Measurements from ENCODE around the gene GDF15. TPM values are rescaled to one million over a fixed set of nuclear protein-coding genes. Genes with fewer than 3 reads are reported as not detected.

Gene GDF15
- total and polyA plus RNA-seq, 2 donors (not counting 3 experiments of a cell fraction or from before 2014, with no cell fraction given) = 165 to 206 TPM

DNA sequence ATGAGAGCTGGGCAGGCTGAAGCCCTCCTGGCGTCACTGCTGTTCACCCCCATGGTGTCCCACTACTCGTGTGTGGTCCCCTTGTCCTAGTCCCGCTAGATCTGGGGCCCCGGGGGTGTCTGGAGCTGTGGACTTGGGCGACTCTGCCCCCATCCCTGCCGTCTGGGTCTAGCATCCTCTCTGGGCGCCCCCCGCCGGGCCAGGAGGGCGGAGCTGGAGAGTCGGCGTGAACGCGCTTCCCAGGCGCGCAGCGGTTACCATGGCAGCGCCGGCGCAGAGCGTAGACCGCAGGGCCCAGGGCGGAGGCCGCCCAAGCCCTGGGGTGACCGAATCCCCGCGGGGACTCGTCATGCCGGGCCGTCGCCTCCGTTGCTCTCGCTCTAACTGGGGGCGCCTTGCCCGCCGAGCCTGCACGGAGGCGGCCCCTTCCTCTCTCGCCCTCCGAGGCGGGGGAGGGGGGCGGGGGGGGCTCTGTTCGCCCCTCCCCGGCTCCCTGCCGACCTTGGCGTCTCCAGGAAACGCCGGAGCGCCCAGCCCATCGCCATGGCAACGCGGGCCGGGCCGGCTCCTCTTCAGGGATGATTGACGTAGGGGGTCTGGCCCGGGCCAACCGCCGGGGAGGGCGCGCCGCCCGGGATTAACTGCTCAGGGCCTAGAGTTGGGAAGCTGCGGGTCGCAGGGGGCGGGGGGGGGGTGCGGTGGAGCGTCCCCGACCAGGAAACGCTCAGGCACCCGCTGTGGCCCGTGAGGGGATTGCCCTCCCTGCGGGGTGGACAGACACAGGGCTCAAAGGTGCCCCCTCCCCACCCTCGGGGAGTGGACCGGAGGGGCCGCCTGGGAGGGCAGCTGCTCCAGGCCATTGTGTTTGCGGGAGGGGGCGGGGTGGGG lies 43.1 kb downstream of the GDF15 start:
- Histone ChIP-seq H3K4me3 (replicated peaks in 1 of 3; ENCODE audit: insufficient read depth in 1 of 3, low read depth in 1 of 3, low read length in 3 of 3) (peak overlapping the region in 1 of 3 experiments; percentile 35), H3K9ac (replicated peaks; ENCODE audit: extremely low read depth, insufficient read depth, low read length) (peak overlapping the region; percentile 32), H3K9me3 (replicated peaks; ENCODE audit: control insufficient read depth, insufficient read depth, low read length) (no peaks in the 10 kb centered on the region), H3K27me3 (ENCODE audit: control insufficient read depth in 2 of 2, insufficient read depth in 2 of 2, low read length in 2 of 2) (no peaks in the 10 kb centered on the region), H3K4me2 (ENCODE audit: insufficient read depth, low read length) (no peak overlapping the region), H4K20me1 (replicated peaks; ENCODE audit: control insufficient read depth, extremely low read depth, insufficient read depth, low read length) (no peaks in the 10 kb centered on the region), H3K4me1 (ENCODE audit: control insufficient read depth, extremely low read depth, insufficient read depth, low read length) (peaks cover 13% of the 10 kb centered on the region), H3K79me2 (ENCODE audit: control insufficient read depth, insufficient read depth, low read length) (peaks cover 28% of the 10 kb centered on the region), H3K36me3 (ENCODE audit: control insufficient read depth in 2 of 2, extremely low read depth in 1 of 2, insufficient read depth in 2 of 2, low read length in 2 of 2) (peaks cover 0 to 2% of the 10 kb centered on the region in 2 experiments), H3K9me1 (replicated peaks; ENCODE audit: control insufficient read depth, extremely low read depth, insufficient read depth, low read length) (no peaks in the 10 kb centered on the region), H2AFZ (ENCODE audit: low read depth, low read length) (no peak overlapping the region), H3K27ac (ENCODE audit: insufficient read depth, low read depth, low read length) (peak overlapping the region; percentile 51)
- DNase-seq (ENCODE audit: low read depth, low spot score) (peak; percentile 80), FAIRE-seq (peak; percentile 81)
- TF ChIP-seq MYC (IDR thresholded peaks at IDR 0.05; ENCODE audit: low read depth, low read length) (no peak), POLR2AphosphoS5 (IDR thresholded peaks at IDR 0.05; ENCODE audit: insufficient read depth, low read depth, low read length) (no peak), GATA2 (IDR thresholded peaks at IDR 0.05; ENCODE audit: insufficient read depth, insufficient read length, low read depth, low read length) (no peak), POLR2A (IDR thresholded peaks at IDR 0.05; ENCODE audit: low read depth, low read length) (no peak), JUN (IDR thresholded peaks at IDR 0.05; ENCODE audit: borderline replicate concordance, insufficient read depth, insufficient read length, low read depth) (no peak), EZH2 (IDR thresholded peaks at IDR 0.05; ENCODE audit: borderline replicate concordance, low read depth, low read length, severe bottlenecking) (no peak), FOS (IDR thresholded peaks at IDR 0.05; ENCODE audit: borderline replicate concordance, insufficient read depth, low read length) (no peak)
- TF ChIP-seq, protein P1, sequence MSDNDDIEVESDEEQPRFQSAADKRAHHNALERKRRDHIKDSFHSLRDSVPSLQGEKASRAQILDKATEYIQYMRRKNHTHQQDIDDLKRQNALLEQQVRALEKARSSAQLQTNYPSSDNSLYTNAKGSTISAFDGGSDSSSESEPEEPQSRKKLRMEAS (IDR thresholded peaks at IDR 0.05; ENCODE audit: insufficient read depth, insufficient read length) = no peak
- TF ChIP-seq, protein P2, sequence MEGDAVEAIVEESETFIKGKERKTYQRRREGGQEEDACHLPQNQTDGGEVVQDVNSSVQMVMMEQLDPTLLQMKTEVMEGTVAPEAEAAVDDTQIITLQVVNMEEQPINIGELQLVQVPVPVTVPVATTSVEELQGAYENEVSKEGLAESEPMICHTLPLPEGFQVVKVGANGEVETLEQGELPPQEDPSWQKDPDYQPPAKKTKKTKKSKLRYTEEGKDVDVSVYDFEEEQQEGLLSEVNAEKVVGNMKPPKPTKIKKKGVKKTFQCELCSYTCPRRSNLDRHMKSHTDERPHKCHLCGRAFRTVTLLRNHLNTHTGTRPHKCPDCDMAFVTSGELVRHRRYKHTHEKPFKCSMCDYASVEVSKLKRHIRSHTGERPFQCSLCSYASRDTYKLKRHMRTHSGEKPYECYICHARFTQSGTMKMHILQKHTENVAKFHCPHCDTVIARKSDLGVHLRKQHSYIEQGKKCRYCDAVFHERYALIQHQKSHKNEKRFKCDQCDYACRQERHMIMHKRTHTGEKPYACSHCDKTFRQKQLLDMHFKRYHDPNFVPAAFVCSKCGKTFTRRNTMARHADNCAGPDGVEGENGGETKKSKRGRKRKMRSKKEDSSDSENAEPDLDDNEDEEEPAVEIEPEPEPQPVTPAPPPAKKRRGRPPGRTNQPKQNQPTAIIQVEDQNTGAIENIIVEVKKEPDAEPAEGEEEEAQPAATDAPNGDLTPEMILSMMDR (IDR thresholded peaks at IDR 0.05; ENCODE audit: extremely low read depth in 1 of 2, insufficient read depth in 1 of 2, low read depth in 1 of 2, low read length in 2 of 2) = no peak
- dilution Hi-C loops (cut with MboI; ENCODE audit: extremely low pct_ligation_motif_present, low sequenced_read_pairs) = no loop called here
- intact Hi-C loops (cut with micrococcal nuclease) = no loop called here
- CTCF ChIA-PET = interaction anchor here (1.0 to 2.1 kb wide), 4 partner anchors 10 to 149 kb away, joined by 3 to 13 read pairs (median 6); partner anchors contain the start of gene SSBP4
- BruUV-seq (replicated peaks) = no TSS peak
- POLR2A ChIA-PET = interaction anchor here (0.7 to 1.3 kb wide), 3 partner anchors 8 to 147 kb away, joined by 3 to 4 read pairs (median 3); partner anchors contain the start of gene SSBP4

Measured in endothelial cell of umbilical vein (primary cell).